Peyer's patch (tissue), 4 donors: ENCODE results near the gene MRPS5. TPM values are rescaled to one million over a fixed set of nuclear protein-coding genes. Genes with fewer than 3 reads are reported as not detected.

Source experiments
- DNase-seq, 3 donors: peaks; one replicate each; pipeline ENCODE4 v3.0.0-alpha.2; 2017 to 2019
- H3K27ac ChIP-seq, 4 donors: fragments of 200-600 bp; sonication (generic); one replicate each; pipeline ENCODE4 v1.5.1; 2016 to 2019
- H3K27me3 ChIP-seq, 2 donors: fragments of 200-600 bp; sonication (generic); one replicate each; pipeline ENCODE4 v1.5.1; 2019
- H3K36me3 ChIP-seq, 3 donors: fragments of 200-600 bp; sonication (generic); one replicate each; pipeline ENCODE4 v1.5.1; 2016 to 2019
- H3K4me1 ChIP-seq, 4 donors: fragments of 200-600 bp; sonication (generic); one replicate each; pipeline ENCODE4 v1.5.1; 2016 to 2019
- H3K4me3 ChIP-seq, 4 donors: fragments of 200-600 bp; sonication (generic); 1 replicate in 3 of 4; 2 replicates in 1 of 4; pipeline ENCODE4 v1.5.1; 2016 to 2019; ENCODE audit warnings: mild to moderate bottlenecking in 1 of 4
- H3K9me3 ChIP-seq, 4 donors: fragments of 200-600 bp; sonication (generic); one replicate each; pipeline ENCODE4 v1.5.1; 2016 to 2019; ENCODE audit warnings: mild to moderate bottlenecking in 1 of 4
- POLR2A ChIP-seq, 2 donors: fragments of 450-650 bp; IDR thresholded peaks; one replicate each; pipeline ENCODE4 v1.5.1; 2017; ENCODE audit warnings: antibody characterized with exemption in 2 of 2, mild to moderate bottlenecking in 2 of 2, moderate library complexity in 2 of 2
- total RNA-seq, 4 donors: library from RNA; depleted of rRNA; stranded (reverse); fragments of >200 nt; gene quantifications; one replicate each; pipeline ENCODE4 v1.1.0, GENCODE V29; 2016
- TF ChIP-seq, protein P1 (sequence below), 6 experiments: fragments of 450-650 bp in 4 of 6; fragments of 200-600 bp in 2 of 6; sonication (generic) in 1 of 6; IDR thresholded peaks; one replicate each; pipeline ENCODE4 v1.5.1; 2017 to 2019; ENCODE audit warnings: antibody characterized with exemption in 6 of 6, mild to moderate bottlenecking in 3 of 6, moderate library complexity in 1 of 6

MRPS5 gene
- total RNA-seq, 4 donors from 2014 or later = 52.0 to 87.3 (median 66.2) TPM

DNA sequence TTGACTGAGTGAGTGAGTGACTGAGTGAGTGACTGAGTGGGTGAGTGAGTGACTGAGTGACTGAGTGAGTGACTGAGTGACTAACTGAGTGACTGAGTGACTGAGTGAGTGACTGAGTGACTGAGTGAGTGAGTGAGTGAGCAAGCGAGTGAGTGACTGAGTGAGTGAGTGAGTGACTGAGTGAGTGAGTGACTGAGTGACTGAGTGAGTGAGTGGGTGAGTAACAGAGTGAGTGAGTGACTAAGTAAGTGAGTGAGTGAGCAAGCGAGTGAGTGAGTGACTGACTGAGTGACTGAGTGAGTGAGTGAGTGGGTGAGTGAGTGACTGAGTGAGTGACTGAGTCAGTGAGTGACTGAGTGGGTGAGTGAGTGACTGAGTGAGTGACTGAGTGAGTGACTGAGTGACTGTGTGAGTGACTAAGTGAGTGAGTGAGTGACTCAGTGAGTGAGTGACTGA, 84.2 kb downstream of the MRPS5 start:
- TF ChIP-seq POLR2A (IDR thresholded peaks at IDR 0.05) = no peak
- TF ChIP-seq, protein P1, sequence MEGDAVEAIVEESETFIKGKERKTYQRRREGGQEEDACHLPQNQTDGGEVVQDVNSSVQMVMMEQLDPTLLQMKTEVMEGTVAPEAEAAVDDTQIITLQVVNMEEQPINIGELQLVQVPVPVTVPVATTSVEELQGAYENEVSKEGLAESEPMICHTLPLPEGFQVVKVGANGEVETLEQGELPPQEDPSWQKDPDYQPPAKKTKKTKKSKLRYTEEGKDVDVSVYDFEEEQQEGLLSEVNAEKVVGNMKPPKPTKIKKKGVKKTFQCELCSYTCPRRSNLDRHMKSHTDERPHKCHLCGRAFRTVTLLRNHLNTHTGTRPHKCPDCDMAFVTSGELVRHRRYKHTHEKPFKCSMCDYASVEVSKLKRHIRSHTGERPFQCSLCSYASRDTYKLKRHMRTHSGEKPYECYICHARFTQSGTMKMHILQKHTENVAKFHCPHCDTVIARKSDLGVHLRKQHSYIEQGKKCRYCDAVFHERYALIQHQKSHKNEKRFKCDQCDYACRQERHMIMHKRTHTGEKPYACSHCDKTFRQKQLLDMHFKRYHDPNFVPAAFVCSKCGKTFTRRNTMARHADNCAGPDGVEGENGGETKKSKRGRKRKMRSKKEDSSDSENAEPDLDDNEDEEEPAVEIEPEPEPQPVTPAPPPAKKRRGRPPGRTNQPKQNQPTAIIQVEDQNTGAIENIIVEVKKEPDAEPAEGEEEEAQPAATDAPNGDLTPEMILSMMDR (IDR thresholded peaks at IDR 0.05) = no peak
- Histone ChIP-seq H3K9me3 (no peaks in the 10 kb centered on the region), H3K27ac (no peak overlapping the region), H3K4me3 (no peak overlapping the region), H3K36me3 (no peaks in the 10 kb centered on the region), H3K4me1 (no peaks in the 10 kb centered on the region), H3K27me3 (no peaks in the 10 kb centered on the region)
- no peak for DNase-seq

DNA sequence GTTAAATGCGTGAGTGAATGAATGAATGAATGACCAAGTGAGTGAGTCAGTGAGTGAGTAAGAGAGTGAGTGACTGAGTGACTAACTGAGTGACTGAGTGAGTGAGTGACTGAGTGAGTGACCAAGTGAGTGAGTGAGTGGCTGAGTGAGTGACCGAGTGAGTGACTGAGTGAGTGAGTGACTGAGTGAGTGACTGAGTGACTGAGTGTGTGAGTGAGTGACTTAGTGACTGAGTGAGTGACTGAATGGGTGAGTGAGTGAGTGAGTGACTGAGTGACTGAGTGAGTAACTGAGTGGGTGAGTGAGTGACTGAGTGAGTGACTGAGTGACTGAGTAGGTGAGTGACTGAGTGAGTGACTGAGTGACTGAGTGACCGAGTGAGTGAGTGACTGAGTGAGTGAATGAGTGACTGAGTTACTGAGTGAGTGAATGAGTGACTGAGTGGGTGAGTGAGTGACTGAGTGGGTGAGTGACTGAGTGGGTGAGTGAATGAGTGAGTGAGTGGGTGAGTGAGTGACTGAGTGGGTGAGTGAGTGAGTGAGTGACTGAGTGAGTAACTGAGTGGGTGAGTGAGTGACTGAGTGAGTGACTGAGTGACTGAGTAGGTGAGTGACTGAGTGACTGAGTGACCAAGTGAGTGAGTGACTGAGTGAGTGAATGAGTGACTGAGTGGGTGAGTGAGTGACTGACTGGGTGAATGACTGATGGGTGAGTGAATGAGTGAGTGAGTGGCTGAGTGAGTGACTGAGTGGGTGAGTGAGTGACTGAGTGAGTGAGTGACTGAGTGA, 84.8 kb downstream of the MRPS5 start:
- no peaks in the 10 kb centered on the region for H3K36me3 ChIP-seq
- H3K27ac ChIP-seq = no peak overlapping the region
- DNase-seq = no peak
- H3K9me3 ChIP-seq = no peaks in the 10 kb centered on the region
- no peaks in the 10 kb centered on the region for H3K27me3 ChIP-seq
- TF ChIP-seq, protein P1 (IDR thresholded peaks at IDR 0.05) = no peak
- TF ChIP-seq POLR2A (IDR thresholded peaks at IDR 0.05) = no peak
- no peak overlapping the region for H3K4me3 ChIP-seq
- no peaks in the 10 kb centered on the region for H3K4me1 ChIP-seq

Other genes starting within 250 kb of the MRPS5 start
- 1 to 10 TPM in 1 of 4 donors, not detected in 3; 1.2 TPM for gene MAL, start 96.1 kb downstream of the MRPS5 start, total RNA-seq
- 10 to 100 TPM; 14.2 to 52.0 (median 23.6) TPM for gene ZNF514, start 38.0 kb upstream of the MRPS5 start, total RNA-seq
- gene ZNF2, start 44.0 kb upstream of the MRPS5 start, total RNA-seq = 1 to 10 TPM in 3 of 4 donors, not detected in 1; 3.2 to 3.8 (median 3.7) TPM
- gene ZNF892, start 85.7 kb upstream of the MRPS5 start, total RNA-seq = 10 to 100 TPM in 1 of 4 donors, 1 to 10 TPM in 3; 2.7 to 16.5 (median 6.6) TPM
- gene PROM2, start 152.6 kb upstream of the MRPS5 start, total RNA-seq = 10 to 100 TPM; 13.1 to 68.9 (median 39.2) TPM
- gene KCNIP3, start 175.5 kb upstream of the MRPS5 start, total RNA-seq = 10 to 100 TPM in 1 of 4 donors, 1 to 10 TPM in 3; 4.9 to 11.4 (median 7.2) TPM